Suprapubic skin (tissue), 4 donors: ENCODE results near the gene EMC8. TPM values are rescaled to one million over a fixed set of nuclear protein-coding genes. Genes with fewer than 3 reads are reported as not detected.
"Not testable (repeated sequence)": the region's sequence is repeated elsewhere in the genome, so short reads cannot be mapped to it uniquely, and the experiment has no call there.

Source experiments
- DNase-seq, 2 donors: peaks; one replicate each; pipeline ENCODE4 v3.0.0-alpha.2; 2019; ENCODE audit warnings: low spot score in 2 of 2
- H3K27ac ChIP-seq: fragments of 200-600 bp; sonication (generic); one replicate; pipeline ENCODE4 v1.5.1; 2019
- H3K27me3 ChIP-seq: fragments of 200-600 bp; sonication (generic); one replicate; pipeline ENCODE4 v1.5.1; 2019
- H3K36me3 ChIP-seq: fragments of 200-600 bp; sonication (generic); one replicate; pipeline ENCODE4 v1.5.1; 2019
- H3K4me1 ChIP-seq: fragments of 200-600 bp; sonication (generic); one replicate; pipeline ENCODE4 v1.5.1; 2019
- H3K4me3 ChIP-seq: fragments of 200-600 bp; sonication (generic); one replicate; pipeline ENCODE4 v1.5.1; 2019; ENCODE audit warnings: mild to moderate bottlenecking
- H3K9me3 ChIP-seq: fragments of 200-600 bp; sonication (generic); one replicate; pipeline ENCODE4 v1.5.1; 2019
- EP300 ChIP-seq: sonication (generic); formaldehyde crosslinking; IDR thresholded peaks from one replicate; pipeline ENCODE4 v1.6.1; 2017; ENCODE audit warnings: antibody characterized with exemption
- POLR2A ChIP-seq, 2 donors: fragments of 450-650 bp; IDR thresholded peaks; one replicate each; pipeline ENCODE4 v1.6.1; 2017; ENCODE audit warnings: antibody characterized with exemption in 2 of 2, mild to moderate bottlenecking in 2 of 2, moderate library complexity in 2 of 2
- POLR2AphosphoS5 ChIP-seq, 3 donors: sonication (generic); formaldehyde crosslinking; IDR thresholded peaks; one replicate each; pipeline ENCODE4 v1.6.1; 2017; ENCODE audit warnings: antibody characterized with exemption in 3 of 3
- WGBS: methylation state at CpG from one replicate; pipeline ENCODE4 v1.1.5; 2018; 5-methylcytosine and 5-hydroxymethylcytosine counted together
- total RNA-seq, 4 donors: library from RNA; depleted of rRNA; stranded (reverse); fragments of >200 nt; gene quantifications; one replicate each; pipeline ENCODE4 v1.1.0, GENCODE V29; 2016
- TF ChIP-seq, protein P1 (sequence below), 2 donors: fragments of 200-600 bp in 1 of 2; fragments of 450-650 bp in 1 of 2; sonication (generic) in 1 of 2; IDR thresholded peaks; one replicate each; pipeline ENCODE4 v1.5.1; 2016 to 2019; ENCODE audit warnings: antibody characterized with exemption in 2 of 2, mild to moderate bottlenecking in 1 of 2, moderate library complexity in 1 of 2

The EMC8 gene
- total RNA-seq, 4 donors from 2014 or later: 20.4 to 39.5 (median 23.9) TPM

DNA sequence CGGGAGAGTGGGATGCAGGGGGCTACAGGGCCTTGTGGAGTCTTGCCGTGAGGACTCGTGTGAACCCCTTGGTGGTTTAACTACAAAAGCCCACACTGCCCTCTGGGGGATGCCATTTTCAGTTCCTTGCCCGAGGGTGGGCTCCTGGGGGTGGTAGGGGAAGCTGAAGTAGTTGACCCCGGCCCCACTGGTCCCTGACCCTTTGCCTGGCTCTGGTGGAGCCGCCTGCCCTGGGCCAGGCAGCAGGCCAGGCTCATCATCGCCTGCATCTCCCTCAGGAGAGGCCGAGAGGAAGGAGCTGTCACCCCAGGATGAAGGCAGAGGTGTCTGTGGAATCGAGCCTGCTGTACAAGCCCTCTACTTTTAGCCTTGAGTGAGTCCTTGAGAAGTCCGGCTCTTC lies 10.3 kb upstream of the EMC8 start:
- Histone ChIP-seq H3K27me3 (peaks cover 25% of the 10 kb centered on the region), H3K27ac (no peak overlapping the region), H3K4me3 (no peak overlapping the region), H3K36me3 (peaks cover 27% of the 10 kb centered on the region), H3K4me1 (no peaks in the 10 kb centered on the region), H3K9me3 (no peaks in the 10 kb centered on the region)
- no peak for DNase-seq
- 73% methylated on average over 9 of the region's 10 CpGs for WGBS
- TF ChIP-seq POLR2A (IDR thresholded peaks at IDR 0.05) (no peak), EP300 (no peak), POLR2AphosphoS5 (IDR thresholded peaks at IDR 0.05) (no peak)
- TF ChIP-seq, protein P1, sequence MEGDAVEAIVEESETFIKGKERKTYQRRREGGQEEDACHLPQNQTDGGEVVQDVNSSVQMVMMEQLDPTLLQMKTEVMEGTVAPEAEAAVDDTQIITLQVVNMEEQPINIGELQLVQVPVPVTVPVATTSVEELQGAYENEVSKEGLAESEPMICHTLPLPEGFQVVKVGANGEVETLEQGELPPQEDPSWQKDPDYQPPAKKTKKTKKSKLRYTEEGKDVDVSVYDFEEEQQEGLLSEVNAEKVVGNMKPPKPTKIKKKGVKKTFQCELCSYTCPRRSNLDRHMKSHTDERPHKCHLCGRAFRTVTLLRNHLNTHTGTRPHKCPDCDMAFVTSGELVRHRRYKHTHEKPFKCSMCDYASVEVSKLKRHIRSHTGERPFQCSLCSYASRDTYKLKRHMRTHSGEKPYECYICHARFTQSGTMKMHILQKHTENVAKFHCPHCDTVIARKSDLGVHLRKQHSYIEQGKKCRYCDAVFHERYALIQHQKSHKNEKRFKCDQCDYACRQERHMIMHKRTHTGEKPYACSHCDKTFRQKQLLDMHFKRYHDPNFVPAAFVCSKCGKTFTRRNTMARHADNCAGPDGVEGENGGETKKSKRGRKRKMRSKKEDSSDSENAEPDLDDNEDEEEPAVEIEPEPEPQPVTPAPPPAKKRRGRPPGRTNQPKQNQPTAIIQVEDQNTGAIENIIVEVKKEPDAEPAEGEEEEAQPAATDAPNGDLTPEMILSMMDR (IDR thresholded peaks at IDR 0.05): no peak

DNA sequence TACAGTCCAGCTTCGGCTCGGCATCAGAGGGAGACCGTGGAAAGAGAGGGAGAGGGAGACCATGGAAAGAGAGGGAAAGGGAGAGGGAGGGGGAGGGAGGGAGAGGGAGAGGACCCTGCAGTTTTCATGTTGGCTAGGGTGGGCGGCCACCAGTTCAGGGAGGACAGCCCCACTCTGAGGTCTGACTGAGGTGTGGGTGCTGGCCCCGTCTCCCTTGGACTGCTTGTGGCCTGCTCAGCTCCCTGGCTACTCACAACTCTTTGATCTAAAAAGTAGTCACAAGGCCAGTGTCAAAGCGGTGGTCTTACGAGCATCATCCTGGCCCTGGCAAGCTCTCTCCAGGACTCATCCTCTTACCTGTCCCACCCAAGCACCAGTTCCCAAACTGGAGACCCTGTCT lies 9.6 kb upstream of the EMC8 start:
- Histone ChIP-seq H3K9me3 (no peaks in the 10 kb centered on the region), H3K27me3 (peaks cover 25% of the 10 kb centered on the region), H3K4me3 (no peak overlapping the region), H3K36me3 (peaks cover 34% of the 10 kb centered on the region), H3K4me1 (no peaks in the 10 kb centered on the region), H3K27ac (no peak overlapping the region)
- no peak for DNase-seq
- WGBS: 97% methylated on average over 7 of the region's 7 CpGs
- TF ChIP-seq EP300 (no peak), POLR2A (IDR thresholded peaks at IDR 0.05) (no peak), POLR2AphosphoS5 (IDR thresholded peaks at IDR 0.05) (no peak)
- TF ChIP-seq, protein P1 (IDR thresholded peaks at IDR 0.05): no peak

DNA sequence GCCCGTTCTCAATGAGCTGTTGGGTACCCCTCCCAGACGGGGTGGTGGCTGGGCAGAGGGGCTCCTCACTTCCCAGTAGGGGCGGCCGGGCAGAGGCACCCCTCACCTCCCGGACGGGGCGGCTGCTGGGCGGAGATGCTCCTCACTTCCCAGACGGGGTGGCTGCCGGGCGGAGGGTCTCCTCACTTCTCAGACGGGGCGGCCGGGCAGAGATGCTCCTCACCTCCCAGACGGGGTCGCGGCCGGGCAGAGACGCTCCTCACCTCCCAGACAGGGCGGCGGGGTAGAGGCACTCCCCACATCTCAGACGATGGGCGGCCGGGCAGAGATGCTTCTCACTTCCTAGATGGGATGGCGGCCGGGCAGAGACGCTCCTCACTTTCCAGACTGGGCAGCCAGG lies 8.8 kb upstream of the EMC8 start:
- 80% methylated on average over 1 of the region's 27 CpGs for WGBS
- Histone ChIP-seq H3K36me3 (peaks cover 42% of the 10 kb centered on the region), H3K27me3 (peaks cover 19% of the 10 kb centered on the region)
- not testable (repeated sequence) for H3K9me3 ChIP-seq, H3K4me1 ChIP-seq, H3K4me3 ChIP-seq, DNase-seq, H3K27ac ChIP-seq

DNA sequence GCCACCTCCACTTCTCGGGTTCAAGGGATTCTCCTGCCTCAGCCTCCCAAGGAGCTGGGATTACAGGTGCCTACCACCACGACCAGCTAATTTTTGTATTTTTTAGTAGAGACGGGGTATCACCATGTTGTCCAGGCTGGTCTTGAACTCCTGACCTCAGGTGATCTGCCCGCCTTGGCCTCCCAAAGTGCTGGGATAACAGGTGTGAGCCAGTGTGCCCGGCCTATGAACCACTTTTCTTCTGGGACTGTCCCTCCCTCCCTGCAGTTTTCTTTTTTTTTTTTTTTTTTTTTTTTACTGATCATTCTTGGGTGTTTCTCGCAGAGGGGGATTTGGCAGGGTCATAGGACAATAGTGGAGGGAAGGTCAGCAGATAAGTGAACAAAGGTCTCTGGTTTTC lies 8.0 kb upstream of the EMC8 start:
- DNase-seq: peak in 1 of 2 donors; percentile 24
- H3K4me1 ChIP-seq, H3K27ac ChIP-seq, H3K9me3 ChIP-seq, H3K4me3 ChIP-seq: not testable (repeated sequence)
- Histone ChIP-seq H3K36me3 (peaks cover 50% of the 10 kb centered on the region), H3K27me3 (peaks cover 15% of the 10 kb centered on the region)
- 94% methylated on average over 5 of the region's 6 CpGs for WGBS

DNA sequence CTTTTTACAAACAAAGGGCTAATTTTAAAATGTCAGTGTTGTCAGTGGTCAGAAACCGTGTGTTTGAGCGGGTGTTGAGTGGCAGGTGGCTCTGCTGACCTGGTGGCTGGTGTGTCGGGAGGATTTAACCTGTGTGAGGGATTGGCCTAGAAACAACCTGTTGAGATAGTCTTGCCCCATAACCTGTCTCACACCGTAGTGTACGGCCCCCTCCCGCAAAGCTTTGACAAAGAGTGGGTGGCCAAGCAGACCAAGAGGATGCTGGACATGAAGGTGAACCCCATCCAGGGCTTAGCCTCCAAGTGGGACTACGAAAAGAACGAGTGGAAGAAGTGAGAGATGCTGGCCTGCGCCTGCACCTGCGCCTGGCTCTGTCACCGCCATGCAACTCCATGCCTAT lies 7.2 kb upstream of the EMC8 start:
- DNase-seq: no peak

DNA sequence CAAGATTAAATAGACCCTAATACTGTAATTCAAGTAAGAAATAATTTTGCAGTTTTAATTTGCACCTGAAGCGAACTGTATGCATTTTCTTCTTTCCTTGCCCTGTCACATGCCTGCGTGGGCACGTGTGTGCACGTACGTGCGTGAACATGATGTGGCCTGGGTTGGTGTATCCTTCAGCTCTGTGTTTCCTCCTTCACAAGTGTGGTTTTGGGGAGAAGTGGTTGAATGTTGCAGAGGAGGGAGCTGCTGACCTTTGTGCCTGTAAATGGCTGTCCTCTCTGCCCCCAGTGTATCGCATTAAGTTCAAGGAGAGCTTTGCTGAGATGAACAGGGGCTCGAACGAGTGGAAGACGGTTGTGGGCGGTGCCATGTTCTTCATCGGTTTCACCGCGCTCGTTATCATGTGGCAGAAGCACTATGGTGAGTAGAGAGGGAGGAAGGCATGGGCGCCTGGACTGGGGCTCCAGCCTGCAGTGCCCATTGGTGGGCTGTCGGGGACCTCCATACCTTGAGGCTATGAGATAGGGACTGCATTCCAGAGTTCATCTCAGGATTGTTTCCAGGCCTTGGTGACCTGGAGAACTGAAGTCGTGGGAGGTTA lies 6.2 kb upstream of the EMC8 start:
- no peak for DNase-seq
- Histone ChIP-seq H3K27me3 (peaks cover 4% of the 10 kb centered on the region), H3K9me3 (no peaks in the 10 kb centered on the region), H3K4me1 (peaks cover 6% of the 10 kb centered on the region), H3K36me3 (peaks cover 60% of the 10 kb centered on the region), H3K4me3 (no peak overlapping the region), H3K27ac (no peak overlapping the region)
- TF ChIP-seq POLR2AphosphoS5 (IDR thresholded peaks at IDR 0.05): no peak
- no peak for TF ChIP-seq POLR2A (IDR thresholded peaks at IDR 0.05)
- TF ChIP-seq EP300: no peak
- TF ChIP-seq, protein P1 (IDR thresholded peaks at IDR 0.05): no peak
- WGBS: 87% methylated on average over 17 of the region's 18 CpGs

More for the DNA sequence above, 7.2 kb upstream of the EMC8 start:
- Histone ChIP-seq H3K4me3 (no peak overlapping the region), H3K36me3 (peaks cover 58% of the 10 kb centered on the region), H3K27me3 (peaks cover 8% of the 10 kb centered on the region), H3K4me1 (no peaks in the 10 kb centered on the region), H3K27ac (no peak overlapping the region), H3K9me3 (no peaks in the 10 kb centered on the region)
- WGBS: 93% methylated on average over 11 of the region's 11 CpGs
- TF ChIP-seq POLR2AphosphoS5 (IDR thresholded peaks at IDR 0.05) (no peak), EP300 (no peak), POLR2A (IDR thresholded peaks at IDR 0.05) (no peak)
- TF ChIP-seq, protein P1 (IDR thresholded peaks at IDR 0.05): no peak
